SH-SY5Y (cell line): ENCODE results near the gene LRP1.

Experiments
- GATA2 ChIP-seq: IDR thresholded peaks from 2 replicates; pipeline ENCODE4 v1.6.1; 2011; ENCODE audit warnings: mild to moderate bottlenecking, low read depth, low read length
- GATA3 ChIP-seq: IDR thresholded peaks from 2 replicates; pipeline ENCODE4 v1.6.1; 2011; ENCODE audit warnings: low read depth, mild to moderate bottlenecking, low read length, moderate library complexity

Gene LRP1

GRCh38 chr12:57236201-57236924 is 108.1 kb downstream of the LRP1 start:
- TF ChIP-seq GATA2 = no peak
- TF ChIP-seq GATA3 = no peak

GRCh38 chr12:57236925-57237595 is 108.8 kb downstream of the LRP1 start:
- no peak for TF ChIP-seq GATA3
- no peak for TF ChIP-seq GATA2

GRCh38 chr12:57237596-57237931 is 109.3 kb downstream of the LRP1 start:
- no peak for TF ChIP-seq GATA2
- no peak for TF ChIP-seq GATA3

GRCh38 chr12:57237932-57238853 is 109.9 kb downstream of the LRP1 start:
- TF ChIP-seq GATA3 = no peak
- no peak for TF ChIP-seq GATA2

- TF ChIP-seq GATA2 = no peak
- no peak for TF ChIP-seq GATA3
These were observed 110.7 kb downstream of the LRP1 start for GRCh38 chr12:57238854-57239554.

- no peak for TF ChIP-seq GATA2
- TF ChIP-seq GATA3 = no peak
These were observed 111.3 kb downstream of the LRP1 start for GRCh38 chr12:57239587-57240065.

- TF ChIP-seq GATA3 = no peak
- peak; percentile 73 for TF ChIP-seq GATA2
These were observed 112.0 kb downstream of the LRP1 start for GRCh38 chr12:57240066-57240921.

- TF ChIP-seq GATA3 = no peak
- TF ChIP-seq GATA2 = no peak
These were observed 112.7 kb downstream of the LRP1 start for GRCh38 chr12:57240926-57241401.

GRCh38 chr12:57241402-57242310 is 113.4 kb downstream of the LRP1 start:
- no peak for TF ChIP-seq GATA3
- TF ChIP-seq GATA2 = no peak

- TF ChIP-seq GATA3 (no peak), GATA2 (no peak)
These were observed 114.0 kb downstream of the LRP1 start for GRCh38 chr12:57242329-57242690.

- TF ChIP-seq GATA3 (no peak), GATA2 (no peak)
These were observed 114.6 kb downstream of the LRP1 start for GRCh38 chr12:57242691-57243454.
